B cell (primary cell): Measurements from ENCODE around the gene SIGLEC8.

Experiments used
- CTCF ChIP-seq: fragments of 200-600 bp; IDR thresholded peaks from one replicate; pipeline ENCODE4 v1.8.0; 2022; ENCODE audit warnings: antibody characterized with exemption, mild to moderate bottlenecking
- EZH2 ChIP-seq: IDR thresholded peaks from 2 replicates; pipeline ENCODE4 v1.6.1; 2012; ENCODE audit warnings: borderline replicate concordance, low read depth, mild to moderate bottlenecking, moderate library complexity, low read length; ENCODE audit not compliant: insufficient read depth, poor library complexity, severe bottlenecking

- TF ChIP-seq CTCF (no peak), EZH2 (no peak)
Measured at GRCh38 chr19:51480590-51480989, 22.3 kb upstream of the SIGLEC8 start.
